ENCODE measurements around the gene COPB2.
"Not testable (repeated sequence)": the region's sequence is repeated elsewhere in the genome, so short reads cannot be mapped to it uniquely, and the experiment has no call there.

COPB2 gene

GRCh38 chr3:139416275-139416674, 26.8 kb upstream of the COPB2 start:
- Histone ChIP-seq H3K4me1 (ENCODE audit: control insufficient read depth, insufficient read depth, low read length) (no peaks in the 10 kb centered on the region), H3K36me3 (ENCODE audit: control insufficient read depth, insufficient read depth, low read length, severe bottlenecking) (no peaks in the 10 kb centered on the region), H3K4me3 (ENCODE audit: low read length) (no peak overlapping the region), H3K9me3 (ENCODE audit: control insufficient read depth, low read length) (peaks cover 31% of the 10 kb centered on the region), H3K9ac (ENCODE audit: low read length) (no peak overlapping the region), H3K27me3 (replicated peaks; ENCODE audit: control insufficient read depth, insufficient read depth, low read length) (no peaks in the 10 kb centered on the region)
- DNase-seq (ENCODE audit: low read depth): no peak

- Histone ChIP-seq H3K9me3 (ENCODE audit: control insufficient read depth, low read length) (peaks cover 31% of the 10 kb centered on the region), H3K4me1 (ENCODE audit: control insufficient read depth, insufficient read depth, low read length) (no peaks in the 10 kb centered on the region), H3K27me3 (replicated peaks; ENCODE audit: control insufficient read depth, insufficient read depth, low read length) (no peaks in the 10 kb centered on the region), H3K4me3 (ENCODE audit: low read length) (no peak overlapping the region), H3K9ac (ENCODE audit: low read length) (no peak overlapping the region), H3K36me3 (ENCODE audit: control insufficient read depth, insufficient read depth, low read length, severe bottlenecking) (no peaks in the 10 kb centered on the region)
- DNase-seq (ENCODE audit: low read depth): no peak
Measured at GRCh38 chr3:139414608-139415224, 25.3 kb upstream of the COPB2 start.

- H3K4me1 ChIP-seq (ENCODE audit: control insufficient read depth, insufficient read depth, low read length); H3K27me3 ChIP-seq (replicated peaks; ENCODE audit: control insufficient read depth, insufficient read depth, low read length); H3K9ac ChIP-seq (ENCODE audit: low read length); H3K36me3 ChIP-seq (ENCODE audit: control insufficient read depth, insufficient read depth, low read length, severe bottlenecking); H3K4me3 ChIP-seq (ENCODE audit: low read length); DNase-seq (ENCODE audit: low read depth): not testable (repeated sequence)
- peaks cover 31% of the 10 kb centered on the region for H3K9me3 ChIP-seq (ENCODE audit: control insufficient read depth, low read length)
Measured at GRCh38 chr3:139412891-139413290, 23.4 kb upstream of the COPB2 start.

- H3K4me1 ChIP-seq (ENCODE audit: control insufficient read depth, insufficient read depth, low read length); DNase-seq (ENCODE audit: low read depth); H3K9ac ChIP-seq (ENCODE audit: low read length); H3K27me3 ChIP-seq (replicated peaks; ENCODE audit: control insufficient read depth, insufficient read depth, low read length); H3K4me3 ChIP-seq (ENCODE audit: low read length); H3K9me3 ChIP-seq (ENCODE audit: control insufficient read depth, low read length); H3K36me3 ChIP-seq (ENCODE audit: control insufficient read depth, insufficient read depth, low read length, severe bottlenecking): not testable (repeated sequence)
Measured at GRCh38 chr3:139401155-139401554, 11.7 kb upstream of the COPB2 start.

GRCh38 chr3:139396707-139397106, 7.3 kb upstream of the COPB2 start:
- H3K27me3 ChIP-seq (replicated peaks; ENCODE audit: control insufficient read depth, insufficient read depth, low read length): no peaks in the 10 kb centered on the region
- H3K4me3 ChIP-seq (ENCODE audit: low read length): no peak overlapping the region
- H3K36me3 ChIP-seq (ENCODE audit: control insufficient read depth, insufficient read depth, low read length, severe bottlenecking): no peaks in the 10 kb centered on the region
- H3K4me1 ChIP-seq (ENCODE audit: control insufficient read depth, insufficient read depth, low read length): peaks cover 9% of the 10 kb centered on the region
- no peak overlapping the region for H3K9ac ChIP-seq (ENCODE audit: low read length)
- H3K9me3 ChIP-seq (ENCODE audit: control insufficient read depth, low read length): no peaks in the 10 kb centered on the region
- no peak for DNase-seq (ENCODE audit: low read depth)

- no peak overlapping the region for H3K4me3 ChIP-seq (ENCODE audit: low read length)
- peaks cover 18% of the 10 kb centered on the region for H3K4me1 ChIP-seq (ENCODE audit: control insufficient read depth, insufficient read depth, low read length)
Measured at GRCh38 chr3:139394116-139394515, 4.7 kb upstream of the COPB2 start.

GRCh38 chr3:139388821-139389551, 461 bp downstream of the COPB2 start:
- H3K36me3 ChIP-seq (ENCODE audit: control insufficient read depth, insufficient read depth, low read length, severe bottlenecking): no peaks in the 10 kb centered on the region

More at GRCh38 chr3:139394116-139394515, 4.7 kb upstream of the COPB2 start:
- Histone ChIP-seq H3K36me3 (ENCODE audit: control insufficient read depth, insufficient read depth, low read length, severe bottlenecking) (no peaks in the 10 kb centered on the region), H3K9ac (ENCODE audit: low read length) (no peak overlapping the region), H3K27me3 (replicated peaks; ENCODE audit: control insufficient read depth, insufficient read depth, low read length) (no peaks in the 10 kb centered on the region), H3K9me3 (ENCODE audit: control insufficient read depth, low read length) (no peaks in the 10 kb centered on the region)
- DNase-seq (ENCODE audit: low read depth): no peak

GRCh38 chr3:139388077-139388476, 1.4 kb downstream of the COPB2 start:
- H3K36me3 ChIP-seq (ENCODE audit: control insufficient read depth, insufficient read depth, low read length, severe bottlenecking): peaks cover 4% of the 10 kb centered on the region
- no peaks in the 10 kb centered on the region for H3K27me3 ChIP-seq (replicated peaks; ENCODE audit: control insufficient read depth, insufficient read depth, low read length)
- H3K4me3 ChIP-seq (ENCODE audit: low read length): peak overlapping the region; percentile 88
- peaks cover 41% of the 10 kb centered on the region for H3K4me1 ChIP-seq (ENCODE audit: control insufficient read depth, insufficient read depth, low read length)
- no peaks in the 10 kb centered on the region for H3K9me3 ChIP-seq (ENCODE audit: control insufficient read depth, low read length)
- no peak for DNase-seq (ENCODE audit: low read depth)
- peak overlapping the region; percentile 96 for H3K9ac ChIP-seq (ENCODE audit: low read length)

More at GRCh38 chr3:139388821-139389551, 461 bp downstream of the COPB2 start:
- H3K27me3 ChIP-seq (replicated peaks; ENCODE audit: control insufficient read depth, insufficient read depth, low read length): no peaks in the 10 kb centered on the region
- H3K4me3 ChIP-seq (ENCODE audit: low read length): peak overlapping the region; percentile 88
- H3K4me1 ChIP-seq (ENCODE audit: control insufficient read depth, insufficient read depth, low read length): peaks cover 43% of the 10 kb centered on the region
- H3K9me3 ChIP-seq (ENCODE audit: control insufficient read depth, low read length): no peaks in the 10 kb centered on the region
- peak; percentile 22 for DNase-seq (ENCODE audit: low read depth)
- peak overlapping the region; percentile 96 for H3K9ac ChIP-seq (ENCODE audit: low read length)

- not testable (repeated sequence) for H3K9me3 ChIP-seq (ENCODE audit: control insufficient read depth, low read length); H3K4me3 ChIP-seq (ENCODE audit: low read length); H3K9ac ChIP-seq (ENCODE audit: low read length); DNase-seq (ENCODE audit: low read depth); H3K27me3 ChIP-seq (replicated peaks; ENCODE audit: control insufficient read depth, insufficient read depth, low read length)
- Histone ChIP-seq H3K36me3 (ENCODE audit: control insufficient read depth, insufficient read depth, low read length, severe bottlenecking) (peaks cover 61% of the 10 kb centered on the region), H3K4me1 (ENCODE audit: control insufficient read depth, insufficient read depth, low read length) (peaks cover 21% of the 10 kb centered on the region)
Measured at GRCh38 chr3:139382291-139382690, 7.2 kb downstream of the COPB2 start.

GRCh38 chr3:139380575-139380974, 8.9 kb downstream of the COPB2 start:
- Histone ChIP-seq H3K4me1 (ENCODE audit: control insufficient read depth, insufficient read depth, low read length) (peaks cover 9% of the 10 kb centered on the region), H3K27me3 (replicated peaks; ENCODE audit: control insufficient read depth, insufficient read depth, low read length) (no peaks in the 10 kb centered on the region), H3K9me3 (ENCODE audit: control insufficient read depth, low read length) (no peaks in the 10 kb centered on the region), H3K9ac (ENCODE audit: low read length) (no peak overlapping the region), H3K4me3 (ENCODE audit: low read length) (no peak overlapping the region), H3K36me3 (ENCODE audit: control insufficient read depth, insufficient read depth, low read length, severe bottlenecking) (peaks cover 76% of the 10 kb centered on the region)
- DNase-seq (ENCODE audit: low read depth): no peak

- H3K36me3 ChIP-seq (ENCODE audit: control insufficient read depth, insufficient read depth, low read length, severe bottlenecking): peaks cover 95% of the 10 kb centered on the region
Measured at GRCh38 chr3:139378587-139379241, 10.7 kb downstream of the COPB2 start.

More at GRCh38 chr3:139378587-139379241, 10.7 kb downstream of the COPB2 start:
- H3K9me3 ChIP-seq (ENCODE audit: control insufficient read depth, low read length): no peaks in the 10 kb centered on the region
- H3K4me3 ChIP-seq (ENCODE audit: low read length): no peak overlapping the region
- H3K4me1 ChIP-seq (ENCODE audit: control insufficient read depth, insufficient read depth, low read length): no peaks in the 10 kb centered on the region
- no peak overlapping the region for H3K9ac ChIP-seq (ENCODE audit: low read length)
- DNase-seq (ENCODE audit: low read depth): no peak
- H3K27me3 ChIP-seq (replicated peaks; ENCODE audit: control insufficient read depth, insufficient read depth, low read length): no peaks in the 10 kb centered on the region

All from adipocyte (in vitro differentiated cells).